GM23338 (cell line): ENCODE results near the gene DOP1B. TPM values are rescaled to one million over a fixed set of nuclear protein-coding genes. Genes with fewer than 3 reads are reported as not detected.

Experiments
- ATAC-seq: fragments of 200-7000 bp; cut with Tn5 transposase; 3 replicates; pipeline ENCODE4 v1.9.1; 2020
- DNase-seq: peaks from one replicate; pipeline ENCODE4 v3.0.0-alpha.2; 2015; ENCODE audit warnings: low spot score
- H2AFZ ChIP-seq: fragments of 200-600 bp; sonication (generic); 2 replicates; pipeline ENCODE4 v1.8.0; 2016; ENCODE audit warnings: antibody characterized with exemption, mild to moderate bottlenecking, moderate library complexity
- H3F3A ChIP-seq: fragments of 200-600 bp; sonication (generic); replicated peaks from 2 replicates; pipeline ENCODE4 v1.8.0; 2017; ENCODE audit warnings: antibody characterized with exemption, mixed run types, low read depth
- H3K27ac ChIP-seq: fragments of 200-600 bp; sonication (generic); 2 replicates; pipeline ENCODE4 v1.6.1; 2016; ENCODE audit warnings: low read depth
- H3K27me3 ChIP-seq: fragments of 200-600 bp; sonication (generic); 2 replicates; pipeline ENCODE4 v1.8.0; 2016; ENCODE audit warnings: mild to moderate bottlenecking, mixed run types, moderate library complexity; ENCODE audit not compliant: insufficient read depth
- H3K36me3 ChIP-seq: fragments of 200-600 bp; sonication (generic); 2 replicates; pipeline ENCODE4 v1.8.0; 2016; ENCODE audit warnings: mild to moderate bottlenecking; ENCODE audit not compliant: insufficient read depth
- H3K4me1 ChIP-seq: fragments of 200-600 bp; sonication (generic); 2 replicates; pipeline ENCODE4 v1.8.0; 2016; ENCODE audit warnings: mild to moderate bottlenecking, moderate library complexity; ENCODE audit not compliant: insufficient read depth
- H3K4me2 ChIP-seq: fragments of 200-600 bp; sonication (generic); 2 replicates; pipeline ENCODE4 v1.7.1; 2017; ENCODE audit warnings: mixed run types
- H3K4me3 ChIP-seq: fragments of 200-600 bp; sonication (generic); 2 replicates; pipeline ENCODE4 v1.6.1; 2016; ENCODE audit warnings: mixed run types
- H3K79me2 ChIP-seq: fragments of 200-600 bp; sonication (generic); replicated peaks from 2 replicates; pipeline ENCODE4 v1.8.0; 2017; ENCODE audit warnings: mild to moderate bottlenecking; ENCODE audit not compliant: insufficient read depth
- H3K9me2 ChIP-seq: fragments of 200-600 bp; sonication (generic); 2 replicates; pipeline ENCODE4 v1.8.0; 2017; ENCODE audit not compliant: insufficient read depth
- H4K20me1 ChIP-seq: fragments of 200-600 bp; sonication (generic); replicated peaks from 2 replicates; pipeline ENCODE4 v1.8.0; 2017; ENCODE audit warnings: mild to moderate bottlenecking; ENCODE audit not compliant: insufficient read depth
- H3K27ac Mint-ChIP-seq: 2 replicates; pipeline ENCODE4 v1.8.0; 2020; ENCODE audit warnings: inconsistent platforms, mild to moderate bottlenecking, moderate library complexity, mixed read lengths
- H3K27me3 Mint-ChIP-seq: 3 replicates; pipeline ENCODE4 v1.8.0; 2022; ENCODE audit warnings: low read depth, mild to moderate bottlenecking, moderate library complexity, mixed read lengths, inconsistent platforms; ENCODE audit not compliant: insufficient read depth, poor library complexity
- H3K36me3 Mint-ChIP-seq: 3 replicates; pipeline ENCODE4 v1.8.0; 2021; ENCODE audit warnings: low read depth, mild to moderate bottlenecking, inconsistent platforms, moderate library complexity, mixed read lengths
- H3K4me1 Mint-ChIP-seq: 3 replicates; pipeline ENCODE4 v1.8.0; 2020; ENCODE audit warnings: mild to moderate bottlenecking, inconsistent platforms, mixed read lengths
- H3K4me3 Mint-ChIP-seq: 3 replicates; pipeline ENCODE4 v1.8.0; 2021; ENCODE audit warnings: moderate library complexity, mild to moderate bottlenecking, inconsistent platforms, mixed read lengths
- H3K9me3 Mint-ChIP-seq: 3 replicates; pipeline ENCODE4 v1.8.0; 2020; ENCODE audit warnings: moderate library complexity, mild to moderate bottlenecking, inconsistent platforms, mixed read lengths
- POLR2AphosphoS5 ChIP-seq: IDR thresholded peaks from 2 replicates; pipeline ENCODE4 v1.6.1; 2016; ENCODE audit warnings: antibody characterized with exemption, low read depth
- ZNF331 ChIP-seq: fragments of 250-450 bp; sonication (Bioruptor Pico); IDR thresholded peaks from 2 replicates; pipeline ENCODE4 v1.5.0; 2020; ENCODE audit warnings: low read depth, mild to moderate bottlenecking, moderate library complexity
- polyA plus RNA-seq: library from polyadenylated mRNA; unstranded; fragments of >200 nt; fragmentation: Nextera tagmentation; extraction: Ambion mirVana; gene quantifications from 2 replicates; pipeline ENCODE4 v1.2.1, GENCODE V29; 2016
- total RNA-seq: library from RNA; depleted of rRNA; stranded (reverse); fragments of >200 nt; shearing (Covaris generic); gene quantifications from 2 replicates; pipeline ENCODE4 v1.2.3, GENCODE V29; 2014
- TF ChIP-seq, protein P1 (sequence below), 2 experiments: fragments of 200-600 bp in 1 of 2; sonication (generic) in 1 of 2; conservative IDR thresholded peaks; 2 replicates each; pipeline versions ENCODE4 v1.5.1 to v1.6.1; 2016 to 2017; ENCODE audit warnings: antibody characterized with exemption in 2 of 2, low read depth in 2 of 2, mild to moderate bottlenecking in 2 of 2, moderate library complexity in 1 of 2
- TF ChIP-seq, protein P2 (sequence below): fragments of 250-450 bp; sonication (Bioruptor Pico); IDR thresholded peaks from 2 replicates; pipeline ENCODE4 v1.5.0; 2020; ENCODE audit warnings: mild to moderate bottlenecking, moderate library complexity

The DOP1B gene
- total and polyA plus RNA-seq, 2 experiments from 2014 or later = 4.9 to 18.0 TPM

DNA sequence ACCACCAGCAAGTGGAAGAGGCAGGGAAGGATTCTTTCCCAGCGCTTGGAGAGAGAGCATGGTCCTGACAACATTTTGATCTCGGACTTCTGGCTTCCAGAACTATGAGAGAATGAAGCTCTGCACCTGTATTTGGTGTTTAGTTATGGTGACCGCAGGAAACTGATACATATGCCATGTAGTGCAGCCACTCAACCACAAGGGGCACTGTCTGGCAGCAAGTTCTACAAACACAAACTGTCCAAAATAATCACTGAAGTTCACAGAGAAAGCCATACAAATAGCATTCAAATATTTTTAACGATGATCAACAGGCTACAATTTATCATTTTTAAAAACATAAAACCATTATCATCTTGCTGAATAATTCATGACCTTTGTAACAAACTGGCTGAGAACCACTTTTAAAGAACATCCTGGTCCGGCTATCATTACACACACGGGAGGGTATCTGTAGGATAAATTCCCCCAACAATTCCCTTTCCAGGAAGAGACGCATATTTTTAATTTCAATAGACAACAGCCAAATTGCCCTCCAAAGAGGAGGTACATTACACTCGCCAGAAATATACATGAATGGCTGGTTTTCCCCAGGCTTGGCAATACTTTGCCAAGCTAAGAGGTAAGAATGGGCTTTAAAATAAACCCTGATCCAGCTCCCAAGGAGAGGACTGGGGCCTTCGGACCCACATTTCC lies 31.0 kb upstream of the DOP1B start:
- H3K36me3 Mint-ChIP-seq = no peaks in the 10 kb centered on the region
- H3K27ac Mint-ChIP-seq = peak overlapping the region; percentile 20; the same call in 1 of the 2 replicates
- Histone ChIP-seq H3F3A (peaks cover 4% of the 10 kb centered on the region; the same call in 1 of the 2 replicates), H3K4me2 (no peak overlapping the region), H3K36me3 (no peaks in the 10 kb centered on the region), H3K27me3 (peaks cover 1% of the 10 kb centered on the region; the same call in 1 of the 2 replicates), H3K27ac (no peak overlapping the region), H3K4me3 (no peak overlapping the region), H3K79me2 (no peaks in the 10 kb centered on the region), H3K4me1 (peaks cover 10% of the 10 kb centered on the region), H3K9me2 (no peaks in the 10 kb centered on the region), H4K20me1 (no peaks in the 10 kb centered on the region), H2AFZ (no peak overlapping the region)
- no peaks in the 10 kb centered on the region for H3K9me3 Mint-ChIP-seq
- ATAC-seq (peak; percentile 22; the same call in 1 of the 3 replicates), DNase-seq (peak; percentile 76)
- no peak overlapping the region for H3K4me3 Mint-ChIP-seq
- H3K4me1 Mint-ChIP-seq = peaks cover 22% of the 10 kb centered on the region
- no peak for TF ChIP-seq POLR2AphosphoS5
- TF ChIP-seq, protein P1, sequence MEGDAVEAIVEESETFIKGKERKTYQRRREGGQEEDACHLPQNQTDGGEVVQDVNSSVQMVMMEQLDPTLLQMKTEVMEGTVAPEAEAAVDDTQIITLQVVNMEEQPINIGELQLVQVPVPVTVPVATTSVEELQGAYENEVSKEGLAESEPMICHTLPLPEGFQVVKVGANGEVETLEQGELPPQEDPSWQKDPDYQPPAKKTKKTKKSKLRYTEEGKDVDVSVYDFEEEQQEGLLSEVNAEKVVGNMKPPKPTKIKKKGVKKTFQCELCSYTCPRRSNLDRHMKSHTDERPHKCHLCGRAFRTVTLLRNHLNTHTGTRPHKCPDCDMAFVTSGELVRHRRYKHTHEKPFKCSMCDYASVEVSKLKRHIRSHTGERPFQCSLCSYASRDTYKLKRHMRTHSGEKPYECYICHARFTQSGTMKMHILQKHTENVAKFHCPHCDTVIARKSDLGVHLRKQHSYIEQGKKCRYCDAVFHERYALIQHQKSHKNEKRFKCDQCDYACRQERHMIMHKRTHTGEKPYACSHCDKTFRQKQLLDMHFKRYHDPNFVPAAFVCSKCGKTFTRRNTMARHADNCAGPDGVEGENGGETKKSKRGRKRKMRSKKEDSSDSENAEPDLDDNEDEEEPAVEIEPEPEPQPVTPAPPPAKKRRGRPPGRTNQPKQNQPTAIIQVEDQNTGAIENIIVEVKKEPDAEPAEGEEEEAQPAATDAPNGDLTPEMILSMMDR (conservative IDR thresholded peaks at IDR 0.05; ENCODE audit: low read depth in 2 of 2) = peak; percentile 77 to 97
- no peak for TF ChIP-seq ZNF331
- peaks cover 6% of the 10 kb centered on the region for H3K27me3 Mint-ChIP-seq

DNA sequence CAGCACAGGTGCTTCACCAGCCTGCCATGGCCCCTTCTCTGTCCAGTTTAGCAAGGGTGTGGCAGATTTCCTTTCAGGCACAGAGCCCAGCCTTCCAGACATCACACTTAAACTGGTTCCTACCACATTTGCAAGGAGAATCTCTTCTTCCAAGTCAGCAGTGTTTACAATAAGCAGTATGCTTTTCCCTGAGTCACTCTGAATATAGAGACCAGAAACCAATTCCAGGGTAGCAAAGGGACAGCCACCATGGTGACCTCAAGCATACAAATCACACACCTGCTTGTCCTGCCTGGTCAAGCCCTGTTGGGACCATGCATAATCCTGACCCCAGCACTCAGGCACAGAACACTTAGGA lies 30.4 kb upstream of the DOP1B start:
- H3K4me1 Mint-ChIP-seq = peaks cover 26% of the 10 kb centered on the region
- H3K36me3 Mint-ChIP-seq = no peaks in the 10 kb centered on the region
- ATAC-seq = no peak

More for the DNA sequence above, 30.4 kb upstream of the DOP1B start:
- DNase-seq = no peak
- H3F3A ChIP-seq = peaks cover 4% of the 10 kb centered on the region; the same call in 1 of the 2 replicates
- no peak overlapping the region for H3K4me3 ChIP-seq
- no peak overlapping the region for H3K27ac ChIP-seq
- H3K9me3 Mint-ChIP-seq = no peaks in the 10 kb centered on the region
- no peaks in the 10 kb centered on the region for H4K20me1 ChIP-seq
- H3K79me2 ChIP-seq = no peaks in the 10 kb centered on the region
- H3K36me3 ChIP-seq = no peaks in the 10 kb centered on the region
- H3K4me3 Mint-ChIP-seq = no peak overlapping the region
- peaks cover 14% of the 10 kb centered on the region for H3K4me1 ChIP-seq
- H3K9me2 ChIP-seq = no peaks in the 10 kb centered on the region
- peak overlapping the region; percentile 20; the same call in 1 of the 2 replicates for H3K27ac Mint-ChIP-seq
- TF ChIP-seq, protein P2, sequence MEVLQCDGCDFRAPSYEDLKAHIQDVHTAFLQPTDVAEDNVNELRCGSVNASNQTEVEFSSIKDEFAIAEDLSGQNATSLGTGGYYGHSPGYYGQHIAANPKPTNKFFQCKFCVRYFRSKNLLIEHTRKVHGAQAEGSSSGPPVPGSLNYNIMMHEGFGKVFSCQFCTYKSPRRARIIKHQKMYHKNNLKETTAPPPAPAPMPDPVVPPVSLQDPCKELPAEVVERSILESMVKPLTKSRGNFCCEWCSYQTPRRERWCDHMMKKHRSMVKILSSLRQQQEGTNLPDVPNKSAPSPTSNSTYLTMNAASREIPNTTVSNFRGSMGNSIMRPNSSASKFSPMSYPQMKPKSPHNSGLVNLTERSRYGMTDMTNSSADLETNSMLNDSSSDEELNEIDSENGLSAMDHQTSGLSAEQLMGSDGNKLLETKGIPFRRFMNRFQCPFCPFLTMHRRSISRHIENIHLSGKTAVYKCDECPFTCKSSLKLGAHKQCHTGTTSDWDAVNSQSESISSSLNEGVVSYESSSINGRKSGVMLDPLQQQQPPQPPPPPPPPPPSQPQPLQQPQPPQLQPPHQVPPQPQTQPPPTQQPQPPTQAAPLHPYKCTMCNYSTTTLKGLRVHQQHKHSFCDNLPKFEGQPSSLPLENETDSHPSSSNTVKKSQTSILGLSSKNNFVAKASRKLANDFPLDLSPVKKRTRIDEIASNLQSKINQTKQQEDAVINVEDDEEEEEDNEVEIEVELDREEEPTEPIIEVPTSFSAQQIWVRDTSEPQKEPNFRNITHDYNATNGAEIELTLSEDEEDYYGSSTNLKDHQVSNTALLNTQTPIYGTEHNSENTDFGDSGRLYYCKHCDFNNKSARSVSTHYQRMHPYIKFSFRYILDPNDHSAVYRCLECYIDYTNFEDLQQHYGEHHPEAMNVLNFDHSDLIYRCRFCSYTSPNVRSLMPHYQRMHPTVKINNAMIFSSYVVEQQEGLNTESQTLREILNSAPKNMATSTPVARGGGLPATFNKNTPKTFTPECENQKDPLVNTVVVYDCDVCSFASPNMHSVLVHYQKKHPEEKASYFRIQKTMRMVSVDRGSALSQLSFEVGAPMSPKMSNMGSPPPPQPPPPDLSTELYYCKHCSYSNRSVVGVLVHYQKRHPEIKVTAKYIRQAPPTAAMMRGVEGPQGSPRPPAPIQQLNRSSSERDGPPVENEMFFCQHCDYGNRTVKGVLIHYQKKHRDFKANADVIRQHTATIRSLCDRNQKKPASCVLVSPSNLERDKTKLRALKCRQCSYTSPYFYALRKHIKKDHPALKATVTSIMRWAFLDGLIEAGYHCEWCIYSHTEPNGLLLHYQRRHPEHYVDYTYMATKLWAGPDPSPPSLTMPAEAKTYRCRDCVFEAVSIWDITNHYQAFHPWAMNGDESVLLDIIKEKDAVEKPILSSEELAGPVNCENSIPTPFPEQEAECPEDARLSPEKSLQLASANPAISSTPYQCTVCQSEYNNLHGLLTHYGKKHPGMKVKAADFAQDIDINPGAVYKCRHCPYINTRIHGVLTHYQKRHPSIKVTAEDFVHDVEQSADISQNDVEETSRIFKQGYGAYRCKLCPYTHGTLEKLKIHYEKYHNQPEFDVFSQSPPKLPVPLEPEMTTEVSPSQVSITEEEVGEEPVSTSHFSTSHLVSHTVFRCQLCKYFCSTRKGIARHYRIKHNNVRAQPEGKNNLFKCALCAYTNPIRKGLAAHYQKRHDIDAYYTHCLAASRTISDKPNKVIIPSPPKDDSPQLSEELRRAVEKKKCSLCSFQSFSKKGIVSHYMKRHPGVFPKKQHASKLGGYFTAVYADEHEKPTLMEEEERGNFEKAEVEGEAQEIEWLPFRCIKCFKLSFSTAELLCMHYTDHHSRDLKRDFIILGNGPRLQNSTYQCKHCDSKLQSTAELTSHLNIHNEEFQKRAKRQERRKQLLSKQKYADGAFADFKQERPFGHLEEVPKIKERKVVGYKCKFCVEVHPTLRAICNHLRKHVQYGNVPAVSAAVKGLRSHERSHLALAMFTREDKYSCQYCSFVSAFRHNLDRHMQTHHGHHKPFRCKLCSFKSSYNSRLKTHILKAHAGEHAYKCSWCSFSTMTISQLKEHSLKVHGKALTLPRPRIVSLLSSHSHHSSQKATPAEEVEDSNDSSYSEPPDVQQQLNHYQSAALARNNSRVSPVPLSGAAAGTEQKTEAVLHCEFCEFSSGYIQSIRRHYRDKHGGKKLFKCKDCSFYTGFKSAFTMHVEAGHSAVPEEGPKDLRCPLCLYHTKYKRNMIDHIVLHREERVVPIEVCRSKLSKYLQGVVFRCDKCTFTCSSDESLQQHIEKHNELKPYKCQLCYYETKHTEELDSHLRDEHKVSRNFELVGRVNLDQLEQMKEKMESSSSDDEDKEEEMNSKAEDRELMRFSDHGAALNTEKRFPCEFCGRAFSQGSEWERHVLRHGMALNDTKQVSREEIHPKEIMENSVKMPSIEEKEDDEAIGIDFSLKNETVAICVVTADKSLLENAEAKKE (CRISPR knock-in tag) = no peak
- H3K4me2 ChIP-seq = no peak overlapping the region
- H3K27me3 Mint-ChIP-seq = peaks cover 6% of the 10 kb centered on the region
- H3K27me3 ChIP-seq = peaks cover 7% of the 10 kb centered on the region
- 0 out of 2 replicates have a peak overlapping the region, but pooled peaks have one; percentile 52 for H2AFZ ChIP-seq
